SK-N-SH (cell line): ENCODE results near the gene CNTN4.

Source experiments
- CHD2 ChIP-seq: fragments of 150-350 bp; IDR thresholded peaks from 2 replicates; pipeline ENCODE4 v1.6.1; 2018; ENCODE audit warnings: low read length; ENCODE audit not compliant: partially characterized antibody
- ELF1 ChIP-seq: IDR thresholded peaks from 2 replicates; pipeline ENCODE4 v1.4.0; 2012
- JUND ChIP-seq: IDR thresholded peaks from 2 replicates; pipeline ENCODE4 v1.4.0; 2012
- RAD21 ChIP-seq: IDR thresholded peaks from 2 replicates; pipeline ENCODE4 v1.6.1; 2012; ENCODE audit warnings: mild to moderate bottlenecking, low read length
- TAF1 ChIP-seq: IDR thresholded peaks from 2 replicates; pipeline ENCODE4 v1.6.1; 2012; ENCODE audit warnings: low read depth, mild to moderate bottlenecking, low read length, moderate library complexity, borderline replicate concordance
- TEAD4 ChIP-seq: IDR thresholded peaks from 2 replicates; pipeline ENCODE4 v1.4.0; 2012; ENCODE audit warnings: mild to moderate bottlenecking, borderline replicate concordance; ENCODE audit not compliant: insufficient read depth
- TF ChIP-seq, protein P1 (sequence below): IDR thresholded peaks from 2 replicates; pipeline ENCODE4 v1.4.0; 2012; ENCODE audit warnings: low read depth, borderline replicate concordance
- TF ChIP-seq, protein P2 (sequence below): IDR thresholded peaks from 2 replicates; pipeline ENCODE4; 2012
- TF ChIP-seq, protein P3 (sequence below): fragments of 200-600 bp; sonication (generic); IDR thresholded peaks from 2 replicates; pipeline ENCODE4 v1.6.1; 2017; ENCODE audit warnings: antibody characterized with exemption, mild to moderate bottlenecking, moderate library complexity
- TF ChIP-seq, protein P4 (sequence below): IDR thresholded peaks from 2 replicates; pipeline ENCODE4 v1.4.0; 2012; ENCODE audit warnings: low read depth, borderline replicate concordance
- TF ChIP-seq, protein P5 (sequence below): IDR thresholded peaks from 2 replicates; pipeline ENCODE4 v1.6.1; 2012; ENCODE audit warnings: mild to moderate bottlenecking, low read depth, low read length, moderate library complexity

DNA sequence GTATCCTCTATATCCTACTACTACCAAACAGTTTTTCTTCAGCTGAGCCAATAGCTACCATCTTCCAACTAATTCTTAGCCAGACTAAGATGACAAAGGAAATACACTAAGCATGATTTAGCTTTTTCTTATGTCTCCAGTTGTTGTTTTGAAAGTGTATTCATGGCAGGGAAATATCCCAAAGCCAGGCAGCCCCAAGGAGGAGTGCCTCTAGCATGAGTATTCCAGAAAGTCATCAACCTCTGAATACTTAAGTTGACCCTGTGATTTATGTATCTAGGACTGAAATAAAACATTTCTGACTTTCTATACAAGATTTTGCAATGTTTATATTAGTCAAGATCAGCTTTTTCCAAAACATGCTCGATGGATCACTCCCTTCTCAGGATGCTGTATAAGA lies 562.4 kb downstream of the CNTN4 start:
- TF ChIP-seq, protein P1, sequence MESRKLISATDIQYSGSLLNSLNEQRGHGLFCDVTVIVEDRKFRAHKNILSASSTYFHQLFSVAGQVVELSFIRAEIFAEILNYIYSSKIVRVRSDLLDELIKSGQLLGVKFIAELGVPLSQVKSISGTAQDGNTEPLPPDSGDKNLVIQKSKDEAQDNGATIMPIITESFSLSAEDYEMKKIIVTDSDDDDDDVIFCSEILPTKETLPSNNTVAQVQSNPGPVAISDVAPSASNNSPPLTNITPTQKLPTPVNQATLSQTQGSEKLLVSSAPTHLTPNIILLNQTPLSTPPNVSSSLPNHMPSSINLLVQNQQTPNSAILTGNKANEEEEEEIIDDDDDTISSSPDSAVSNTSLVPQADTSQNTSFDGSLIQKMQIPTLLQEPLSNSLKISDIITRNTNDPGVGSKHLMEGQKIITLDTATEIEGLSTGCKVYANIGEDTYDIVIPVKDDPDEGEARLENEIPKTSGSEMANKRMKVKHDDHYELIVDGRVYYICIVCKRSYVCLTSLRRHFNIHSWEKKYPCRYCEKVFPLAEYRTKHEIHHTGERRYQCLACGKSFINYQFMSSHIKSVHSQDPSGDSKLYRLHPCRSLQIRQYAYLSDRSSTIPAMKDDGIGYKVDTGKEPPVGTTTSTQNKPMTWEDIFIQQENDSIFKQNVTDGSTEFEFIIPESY = no peak
- TF ChIP-seq, protein P2, sequence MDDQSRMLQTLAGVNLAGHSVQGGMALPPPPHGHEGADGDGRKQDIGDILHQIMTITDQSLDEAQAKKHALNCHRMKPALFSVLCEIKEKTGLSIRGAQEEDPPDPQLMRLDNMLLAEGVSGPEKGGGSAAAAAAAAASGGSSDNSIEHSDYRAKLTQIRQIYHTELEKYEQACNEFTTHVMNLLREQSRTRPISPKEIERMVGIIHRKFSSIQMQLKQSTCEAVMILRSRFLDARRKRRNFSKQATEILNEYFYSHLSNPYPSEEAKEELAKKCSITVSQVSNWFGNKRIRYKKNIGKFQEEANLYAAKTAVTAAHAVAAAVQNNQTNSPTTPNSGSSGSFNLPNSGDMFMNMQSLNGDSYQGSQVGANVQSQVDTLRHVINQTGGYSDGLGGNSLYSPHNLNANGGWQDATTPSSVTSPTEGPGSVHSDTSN = no peak
- TF ChIP-seq, protein P3, sequence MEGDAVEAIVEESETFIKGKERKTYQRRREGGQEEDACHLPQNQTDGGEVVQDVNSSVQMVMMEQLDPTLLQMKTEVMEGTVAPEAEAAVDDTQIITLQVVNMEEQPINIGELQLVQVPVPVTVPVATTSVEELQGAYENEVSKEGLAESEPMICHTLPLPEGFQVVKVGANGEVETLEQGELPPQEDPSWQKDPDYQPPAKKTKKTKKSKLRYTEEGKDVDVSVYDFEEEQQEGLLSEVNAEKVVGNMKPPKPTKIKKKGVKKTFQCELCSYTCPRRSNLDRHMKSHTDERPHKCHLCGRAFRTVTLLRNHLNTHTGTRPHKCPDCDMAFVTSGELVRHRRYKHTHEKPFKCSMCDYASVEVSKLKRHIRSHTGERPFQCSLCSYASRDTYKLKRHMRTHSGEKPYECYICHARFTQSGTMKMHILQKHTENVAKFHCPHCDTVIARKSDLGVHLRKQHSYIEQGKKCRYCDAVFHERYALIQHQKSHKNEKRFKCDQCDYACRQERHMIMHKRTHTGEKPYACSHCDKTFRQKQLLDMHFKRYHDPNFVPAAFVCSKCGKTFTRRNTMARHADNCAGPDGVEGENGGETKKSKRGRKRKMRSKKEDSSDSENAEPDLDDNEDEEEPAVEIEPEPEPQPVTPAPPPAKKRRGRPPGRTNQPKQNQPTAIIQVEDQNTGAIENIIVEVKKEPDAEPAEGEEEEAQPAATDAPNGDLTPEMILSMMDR = no peak
- TF ChIP-seq ELF1 (no peak), CHD2 (no peak), JUND (no peak), RAD21 (no peak), TEAD4 (no peak), TAF1 (no peak)
- TF ChIP-seq, protein P4, sequence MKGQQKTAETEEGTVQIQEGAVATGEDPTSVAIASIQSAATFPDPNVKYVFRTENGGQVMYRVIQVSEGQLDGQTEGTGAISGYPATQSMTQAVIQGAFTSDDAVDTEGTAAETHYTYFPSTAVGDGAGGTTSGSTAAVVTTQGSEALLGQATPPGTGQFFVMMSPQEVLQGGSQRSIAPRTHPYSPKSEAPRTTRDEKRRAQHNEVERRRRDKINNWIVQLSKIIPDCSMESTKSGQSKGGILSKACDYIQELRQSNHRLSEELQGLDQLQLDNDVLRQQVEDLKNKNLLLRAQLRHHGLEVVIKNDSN = no peak
- TF ChIP-seq, protein P5, sequence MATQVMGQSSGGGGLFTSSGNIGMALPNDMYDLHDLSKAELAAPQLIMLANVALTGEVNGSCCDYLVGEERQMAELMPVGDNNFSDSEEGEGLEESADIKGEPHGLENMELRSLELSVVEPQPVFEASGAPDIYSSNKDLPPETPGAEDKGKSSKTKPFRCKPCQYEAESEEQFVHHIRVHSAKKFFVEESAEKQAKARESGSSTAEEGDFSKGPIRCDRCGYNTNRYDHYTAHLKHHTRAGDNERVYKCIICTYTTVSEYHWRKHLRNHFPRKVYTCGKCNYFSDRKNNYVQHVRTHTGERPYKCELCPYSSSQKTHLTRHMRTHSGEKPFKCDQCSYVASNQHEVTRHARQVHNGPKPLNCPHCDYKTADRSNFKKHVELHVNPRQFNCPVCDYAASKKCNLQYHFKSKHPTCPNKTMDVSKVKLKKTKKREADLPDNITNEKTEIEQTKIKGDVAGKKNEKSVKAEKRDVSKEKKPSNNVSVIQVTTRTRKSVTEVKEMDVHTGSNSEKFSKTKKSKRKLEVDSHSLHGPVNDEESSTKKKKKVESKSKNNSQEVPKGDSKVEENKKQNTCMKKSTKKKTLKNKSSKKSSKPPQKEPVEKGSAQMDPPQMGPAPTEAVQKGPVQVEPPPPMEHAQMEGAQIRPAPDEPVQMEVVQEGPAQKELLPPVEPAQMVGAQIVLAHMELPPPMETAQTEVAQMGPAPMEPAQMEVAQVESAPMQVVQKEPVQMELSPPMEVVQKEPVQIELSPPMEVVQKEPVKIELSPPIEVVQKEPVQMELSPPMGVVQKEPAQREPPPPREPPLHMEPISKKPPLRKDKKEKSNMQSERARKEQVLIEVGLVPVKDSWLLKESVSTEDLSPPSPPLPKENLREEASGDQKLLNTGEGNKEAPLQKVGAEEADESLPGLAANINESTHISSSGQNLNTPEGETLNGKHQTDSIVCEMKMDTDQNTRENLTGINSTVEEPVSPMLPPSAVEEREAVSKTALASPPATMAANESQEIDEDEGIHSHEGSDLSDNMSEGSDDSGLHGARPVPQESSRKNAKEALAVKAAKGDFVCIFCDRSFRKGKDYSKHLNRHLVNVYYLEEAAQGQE = no peak
